Measurements from ENCODE around the gene ATAD3B.
"Not testable (repeated sequence)": the region's sequence is repeated elsewhere in the genome, so short reads cannot be mapped to it uniquely, and the experiment has no call there.

Gene ATAD3B

DNA sequence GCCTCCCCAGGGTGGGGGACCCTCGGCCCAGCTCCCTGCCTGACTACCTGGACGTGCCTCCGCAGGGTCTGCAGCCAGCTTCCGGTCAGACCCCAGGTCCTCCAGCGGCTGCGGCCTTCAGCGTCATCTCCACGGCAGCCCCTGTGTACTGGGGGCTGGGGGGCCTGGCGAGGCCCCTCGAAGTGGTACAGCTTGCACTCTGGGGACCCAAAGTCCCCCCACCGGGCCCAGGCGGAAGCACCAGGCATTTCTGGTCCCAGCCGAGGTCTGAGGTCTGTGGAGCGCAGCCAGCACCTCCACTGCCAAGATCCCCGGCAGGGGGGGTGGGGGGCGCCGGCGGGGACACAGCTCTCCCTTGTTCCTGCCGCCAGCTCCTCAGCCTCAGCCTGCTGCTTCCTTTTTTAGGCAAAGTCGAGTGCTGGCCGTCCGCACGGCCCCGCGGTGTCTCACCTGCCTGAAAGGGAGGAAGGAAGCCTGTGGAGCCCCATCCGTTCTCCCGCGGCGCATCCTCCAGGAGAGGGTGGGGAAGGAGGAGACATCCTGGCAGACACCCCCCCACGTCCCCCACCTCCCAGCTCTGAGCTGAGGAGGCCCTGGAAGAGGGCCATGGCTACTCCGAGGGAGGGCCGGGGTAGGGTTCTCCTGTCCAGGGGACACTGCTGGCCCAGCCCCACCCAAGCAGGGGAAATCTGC, 37.3 kb upstream of the ATAD3B start:
- no peak for DNase-seq (ENCODE audit: low read depth)

DNA sequence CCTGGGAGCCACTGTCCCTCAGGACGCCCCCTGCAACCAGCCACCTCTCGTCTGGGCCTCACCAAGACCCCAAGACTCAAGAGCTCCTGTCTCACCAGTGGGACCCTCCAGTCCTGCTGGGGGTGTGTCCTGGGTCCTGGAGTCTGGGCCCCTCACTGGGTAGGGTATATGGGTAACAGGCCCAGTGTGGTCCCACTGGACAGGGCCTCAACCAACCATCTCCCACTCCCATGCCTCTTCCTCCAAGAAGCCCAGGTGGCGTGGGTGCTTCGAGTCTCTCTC, 36.8 kb upstream of the ATAD3B start:
- DNase-seq (ENCODE audit: low read depth) = no peak

- DNase-seq (ENCODE audit: low read depth) = no peak
Measured at GRCh38 chr1:1435106-1435903, 36.3 kb upstream of the ATAD3B start, which contains the start of gene VWA1. VWA1 (plus strand) TSS chr1:1435690; CDS start chr1:1435749, 59 bp downstream.

DNA sequence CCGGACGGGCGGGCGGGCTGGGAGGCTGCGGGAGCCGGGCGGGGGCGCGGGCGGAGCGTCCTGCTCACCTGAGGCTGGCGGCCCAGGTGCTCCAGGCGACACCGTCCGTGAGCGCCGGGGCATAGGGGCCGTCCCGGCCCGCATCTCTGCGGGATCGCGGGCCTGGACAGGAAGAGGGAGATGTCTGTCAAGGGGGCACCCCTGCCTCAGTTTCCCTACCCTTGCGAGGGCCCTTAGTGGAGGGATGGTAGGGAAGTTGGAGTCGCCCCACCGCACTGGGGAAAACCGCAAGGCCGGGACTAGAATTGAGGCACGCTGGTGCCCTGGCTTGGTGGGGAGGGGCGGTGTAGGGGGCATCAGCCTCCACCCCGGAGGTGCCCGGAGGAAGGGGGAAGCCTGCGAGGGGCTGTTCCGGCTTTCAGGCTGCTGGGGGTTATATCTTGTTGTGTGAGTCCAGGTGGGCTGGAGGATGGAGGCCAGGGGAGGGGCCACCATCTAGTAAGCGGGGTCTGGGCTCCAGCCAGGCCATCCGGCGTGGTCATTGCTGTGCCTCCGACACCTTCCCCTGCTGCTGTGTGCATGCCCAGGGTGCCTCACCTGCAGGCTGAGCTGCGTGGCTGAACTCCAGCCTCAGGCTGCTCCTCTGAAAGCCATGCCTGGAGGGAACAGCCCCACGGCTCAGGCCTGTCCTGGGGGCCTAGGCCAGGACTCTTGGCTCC, 35.5 kb upstream of the ATAD3B start:
- DNase-seq (ENCODE audit: low read depth) = no peak

DNA sequence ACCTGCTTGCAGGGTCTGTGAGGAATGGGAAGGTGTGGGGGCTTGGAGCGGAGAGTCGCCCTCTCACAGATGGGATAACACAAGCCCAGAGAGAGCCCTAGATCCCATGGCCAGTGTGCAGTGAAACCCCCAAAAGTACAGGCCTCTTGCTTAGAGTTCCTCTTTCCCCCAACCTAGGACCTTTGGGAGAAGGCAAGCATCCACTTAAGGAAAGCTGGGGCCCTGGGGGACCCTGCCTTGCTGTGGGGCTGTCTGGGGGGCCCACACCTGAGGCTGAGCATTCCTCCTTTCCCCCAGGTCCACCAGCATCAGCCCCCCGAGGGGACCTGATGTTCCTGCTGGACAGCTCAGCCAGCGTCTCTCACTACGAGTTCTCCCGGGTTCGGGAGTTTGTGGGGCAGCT, 34.9 kb upstream of the ATAD3B start:
- no peak for DNase-seq (ENCODE audit: low read depth)

GRCh38 chr1:1437033-1437903, 34.3 kb upstream of the ATAD3B start:
- DNase-seq (ENCODE audit: low read depth) = no peak

- DNase-seq (ENCODE audit: low read depth) = no peak
Measured at GRCh38 chr1:1437904-1438376, 33.6 kb upstream of the ATAD3B start.

GRCh38 chr1:1438531-1439381, 32.8 kb upstream of the ATAD3B start:
- DNase-seq (ENCODE audit: low read depth) = no peak

DNA sequence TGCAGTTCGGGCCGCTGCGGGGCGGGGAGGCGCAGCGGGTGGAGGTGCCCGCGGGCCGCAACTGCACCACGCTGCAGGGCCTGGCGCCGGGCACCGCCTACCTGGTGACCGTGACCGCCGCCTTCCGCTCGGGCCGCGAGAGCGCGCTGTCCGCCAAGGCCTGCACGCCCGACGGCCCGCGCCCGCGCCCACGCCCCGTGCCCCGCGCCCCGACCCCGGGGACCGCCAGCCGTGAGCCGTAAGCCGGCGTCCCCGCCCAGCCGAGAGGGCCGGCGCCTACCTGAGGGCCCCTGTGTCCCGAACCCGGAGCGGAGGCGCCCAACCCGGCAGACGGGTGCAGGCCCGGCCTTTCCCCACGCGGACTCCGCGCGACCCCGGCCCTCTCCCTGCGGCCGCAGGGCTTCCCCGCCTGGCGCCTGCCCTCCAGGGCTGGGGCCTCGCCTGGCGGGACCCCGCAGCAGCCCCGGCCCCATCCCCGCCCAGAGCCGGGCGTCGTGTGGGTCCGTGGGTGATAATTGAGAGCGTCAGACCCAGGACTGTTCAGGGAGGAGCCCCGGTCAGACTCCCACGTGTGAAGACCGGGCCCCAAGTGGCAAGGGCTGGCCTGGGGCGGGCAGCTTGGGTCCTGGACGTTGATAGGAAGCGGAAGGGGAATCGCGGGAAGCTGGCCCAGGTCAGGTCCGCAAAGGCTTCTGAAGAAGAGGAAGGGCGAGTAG, 31.9 kb upstream of the ATAD3B start:
- no peak for DNase-seq (ENCODE audit: low read depth)

- no peak for DNase-seq (ENCODE audit: low read depth)
Measured at GRCh38 chr1:1440262-1441001, 31.1 kb upstream of the ATAD3B start.

GRCh38 chr1:1441002-1441888, 30.3 kb upstream of the ATAD3B start:
- DNase-seq (ENCODE audit: low read depth) = no peak

DNA sequence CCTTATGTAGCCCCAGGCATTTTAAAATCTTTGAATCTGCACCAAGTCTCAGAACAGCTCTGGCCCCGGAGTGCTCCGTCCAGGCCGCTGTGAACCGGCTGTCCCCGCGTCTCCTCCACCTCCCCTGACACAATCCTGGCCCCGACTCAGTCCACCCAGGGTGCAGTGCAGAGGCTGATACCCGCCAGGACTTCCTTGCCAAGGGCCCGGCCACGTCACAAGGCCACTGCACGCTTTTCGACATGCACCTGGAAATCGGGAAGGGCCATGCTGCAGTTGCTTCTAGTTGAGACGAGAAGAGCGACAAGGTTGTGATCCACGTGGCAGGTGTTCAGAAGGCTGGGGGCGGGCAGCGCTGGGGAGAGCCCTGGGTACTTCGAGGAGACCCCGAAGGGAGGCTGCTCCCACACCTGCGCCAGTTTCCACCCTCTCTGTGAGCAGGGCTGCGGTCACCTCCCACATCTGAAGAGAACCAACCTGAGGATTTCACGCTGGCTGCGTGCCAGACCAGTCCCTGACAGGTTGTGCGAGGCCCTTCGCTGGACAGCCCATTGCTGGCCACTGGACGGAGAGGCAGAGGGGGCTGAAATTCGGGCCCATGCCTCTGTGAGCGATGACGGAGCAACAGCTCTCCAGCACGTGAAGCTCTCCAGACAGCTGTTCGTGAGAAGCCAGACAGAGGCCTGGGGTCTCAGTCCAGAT, 29.3 kb upstream of the ATAD3B start:
- DNase-seq (ENCODE audit: low read depth) = no peak

DNA sequence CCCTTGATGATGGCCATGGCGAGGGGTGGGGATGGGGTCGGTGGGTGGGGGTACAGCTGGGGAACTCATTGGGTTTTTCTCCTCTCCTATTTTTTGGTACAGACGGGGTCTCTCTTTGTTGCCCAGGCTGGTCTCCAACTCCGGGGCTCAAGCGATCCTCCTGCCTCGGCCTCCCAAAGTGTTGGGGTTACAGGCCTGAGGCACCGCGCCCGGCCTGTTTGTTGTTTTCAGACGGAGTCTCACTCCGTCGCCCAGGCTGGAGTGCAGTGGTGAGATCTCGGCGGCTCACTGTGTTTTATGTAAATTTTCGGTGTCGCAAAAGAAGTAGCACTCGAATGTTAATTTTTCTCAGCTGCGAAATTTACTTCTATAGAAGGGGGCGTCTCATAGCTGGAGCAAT, 24.9 kb upstream of the ATAD3B start:
- not testable (repeated sequence) for DNase-seq (ENCODE audit: low read depth)

- no peak for DNase-seq (ENCODE audit: low read depth)
Measured at GRCh38 chr1:1449099-1449739, 22.3 kb upstream of the ATAD3B start, which contains the start of gene ATAD3C. ATAD3C (plus strand) TSS chr1:1449689; CDS start chr1:1450684, 995 bp downstream.

GRCh38 chr1:1450616-1451015, 20.9 kb upstream of the ATAD3B start:
- DNase-seq (ENCODE audit: low read depth) = not testable (repeated sequence)

DNA sequence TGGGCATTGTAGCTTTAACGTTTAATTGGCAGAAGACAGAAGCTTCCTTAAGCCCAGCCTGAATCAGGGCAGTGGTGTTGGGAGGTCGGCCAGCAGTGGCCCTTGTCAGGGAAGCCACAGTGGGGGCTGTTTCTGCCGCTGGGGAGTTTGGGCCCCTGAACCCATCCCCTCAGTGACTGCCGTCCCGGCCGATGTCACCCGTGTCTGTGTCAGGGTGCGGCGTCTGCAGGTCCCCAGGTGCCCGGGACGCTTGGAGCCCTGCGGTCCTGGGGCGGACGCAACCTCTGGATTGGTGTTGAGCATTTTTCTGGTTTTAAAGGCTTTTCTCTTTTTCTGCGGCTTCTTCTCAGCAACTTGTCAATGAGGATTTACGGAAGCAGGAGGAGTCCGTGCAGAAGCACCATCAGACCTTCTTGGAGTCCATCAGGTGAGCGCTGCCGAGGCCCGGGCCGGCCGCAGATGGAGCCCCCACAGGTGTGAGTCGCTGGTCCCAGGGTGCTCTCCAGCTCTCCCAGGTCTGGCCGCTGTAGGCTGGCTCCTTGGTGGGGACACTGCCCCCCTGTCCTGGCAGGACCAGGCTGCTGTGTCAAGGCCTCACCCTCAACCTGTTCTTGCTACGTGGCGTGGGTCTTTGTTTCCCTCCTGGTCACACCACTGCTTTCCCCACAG, 19.7 kb upstream of the ATAD3B start:
- DNase-seq (ENCODE audit: low read depth) = no peak

GRCh38 chr1:1452365-1452739, 19.2 kb upstream of the ATAD3B start:
- not testable (repeated sequence) for DNase-seq (ENCODE audit: low read depth)
